HL-60 (cell line): ENCODE data around the gene CD37.
"Not testable (repeated sequence)": the region's sequence is repeated elsewhere in the genome, so short reads cannot be mapped to it uniquely, and the experiment has no call there.

ENCODE experiments used
- DNase-seq, 2 experiments: peaks; one replicate each; pipeline ENCODE4 v3.0.0-alpha.2; 2010 to 2020; ENCODE audit warnings: low read depth in 1 of 2, low spot score in 1 of 2
- H3K27ac ChIP-seq: fragments of 250-450 bp; sonication (Bioruptor Pico); replicated peaks from 2 replicates; pipeline ENCODE4 v1.5.1; 2020; ENCODE audit warnings: mild to moderate bottlenecking, moderate library complexity
- H3K27me3 ChIP-seq: fragments of 250-450 bp; sonication (Bioruptor Pico); 2 replicates; pipeline ENCODE4 v1.5.1; 2021; ENCODE audit warnings: mild to moderate bottlenecking, moderate library complexity; ENCODE audit not compliant: insufficient read depth, poor library complexity, severe bottlenecking
- H3K4me3 ChIP-seq: replicated peaks from 2 replicates; pipeline ENCODE4 v1.5.1; 2011; ENCODE audit warnings: mild to moderate bottlenecking, control low read depth, low read length; ENCODE audit not compliant: insufficient read depth
- CTCF ChIP-seq: IDR thresholded peaks from one replicate; pipeline ENCODE4 v1.5.1; 2011; ENCODE audit warnings: low read length, control low read depth, inconsistent platforms; ENCODE audit not compliant: insufficient read depth
- GABPA ChIP-seq: IDR thresholded peaks from 2 replicates; pipeline ENCODE4 v1.6.1; 2012; ENCODE audit warnings: low read depth
- POLR2AphosphoS5 ChIP-seq: IDR thresholded peaks from 2 replicates; pipeline ENCODE4 v1.6.1; 2012; ENCODE audit warnings: low read depth
- SPI1 ChIP-seq: IDR thresholded peaks from 2 replicates; pipeline ENCODE4 v1.6.1; 2012; ENCODE audit warnings: low read depth, mild to moderate bottlenecking, borderline replicate concordance
- long read RNA-seq: library from polyadenylated mRNA; unstranded; transcript quantifications from one replicate; pipeline ENCODE4 v2.0.0, GENCODE V29; 2020
- TF ChIP-seq, protein P1 (sequence below): IDR thresholded peaks from 2 replicates; pipeline ENCODE4 v1.6.1; 2012; ENCODE audit warnings: low read depth; ENCODE audit not compliant: insufficient replicate concordance

CD37 gene
- long read RNA-seq, transcript CD37-208 (8 exons, 1,121 nt) = minor isoform, 68 of 1,278 reads
- long read RNA-seq, transcript CD37-204 (7 exons, 1,674 nt) = minor isoform, 97 of 1,278 reads
- long read RNA-seq, transcript CD37-201 (8 exons, 1,265 nt) = major isoform, 935 of 1,278 reads
- long read RNA-seq, transcript CD37-203 (8 exons, 1,204 nt) = minor isoform, 47 of 1,278 reads
- long read RNA-seq, partial matches to known transcripts = 46 of 1,278 reads
- long read RNA-seq, other reads (novel, unspliced or antisense) = 82 of 1,278 reads

GRCh38 chr19:49335071-49335783 is at the start of gene CD37:
CD37 (plus strand) TSS chr19:49335406; CDS start chr19:49335541, 135 bp downstream.
- no peaks in the 10 kb centered on the region for H3K27me3 ChIP-seq
- H3K4me3 ChIP-seq = peak within 1 kb of the TSS; percentile 47
- TF ChIP-seq, protein P1, sequence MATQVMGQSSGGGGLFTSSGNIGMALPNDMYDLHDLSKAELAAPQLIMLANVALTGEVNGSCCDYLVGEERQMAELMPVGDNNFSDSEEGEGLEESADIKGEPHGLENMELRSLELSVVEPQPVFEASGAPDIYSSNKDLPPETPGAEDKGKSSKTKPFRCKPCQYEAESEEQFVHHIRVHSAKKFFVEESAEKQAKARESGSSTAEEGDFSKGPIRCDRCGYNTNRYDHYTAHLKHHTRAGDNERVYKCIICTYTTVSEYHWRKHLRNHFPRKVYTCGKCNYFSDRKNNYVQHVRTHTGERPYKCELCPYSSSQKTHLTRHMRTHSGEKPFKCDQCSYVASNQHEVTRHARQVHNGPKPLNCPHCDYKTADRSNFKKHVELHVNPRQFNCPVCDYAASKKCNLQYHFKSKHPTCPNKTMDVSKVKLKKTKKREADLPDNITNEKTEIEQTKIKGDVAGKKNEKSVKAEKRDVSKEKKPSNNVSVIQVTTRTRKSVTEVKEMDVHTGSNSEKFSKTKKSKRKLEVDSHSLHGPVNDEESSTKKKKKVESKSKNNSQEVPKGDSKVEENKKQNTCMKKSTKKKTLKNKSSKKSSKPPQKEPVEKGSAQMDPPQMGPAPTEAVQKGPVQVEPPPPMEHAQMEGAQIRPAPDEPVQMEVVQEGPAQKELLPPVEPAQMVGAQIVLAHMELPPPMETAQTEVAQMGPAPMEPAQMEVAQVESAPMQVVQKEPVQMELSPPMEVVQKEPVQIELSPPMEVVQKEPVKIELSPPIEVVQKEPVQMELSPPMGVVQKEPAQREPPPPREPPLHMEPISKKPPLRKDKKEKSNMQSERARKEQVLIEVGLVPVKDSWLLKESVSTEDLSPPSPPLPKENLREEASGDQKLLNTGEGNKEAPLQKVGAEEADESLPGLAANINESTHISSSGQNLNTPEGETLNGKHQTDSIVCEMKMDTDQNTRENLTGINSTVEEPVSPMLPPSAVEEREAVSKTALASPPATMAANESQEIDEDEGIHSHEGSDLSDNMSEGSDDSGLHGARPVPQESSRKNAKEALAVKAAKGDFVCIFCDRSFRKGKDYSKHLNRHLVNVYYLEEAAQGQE = no peak
- peak; percentile 67; the same call in 1 of the 2 replicates for TF ChIP-seq SPI1
- DNase-seq = peak; percentile 60 to 71
- peak within 1 kb of the TSS; percentile 65 for H3K27ac ChIP-seq

GRCh38 chr19:49287141-49287770 is 48.0 kb upstream of the CD37 start:
- no peak overlapping the region for H3K27ac ChIP-seq
- H3K27me3 ChIP-seq = no peaks in the 10 kb centered on the region
- no peak for DNase-seq
- no peak for TF ChIP-seq SPI1
- TF ChIP-seq GABPA = no peak
- TF ChIP-seq, protein P1 = no peak
- TF ChIP-seq POLR2AphosphoS5 = no peak
- no peak for TF ChIP-seq CTCF
- H3K4me3 ChIP-seq = no peak overlapping the region

- H3K27me3 ChIP-seq, H3K27ac ChIP-seq, DNase-seq, H3K4me3 ChIP-seq: not testable (repeated sequence)
Measured at GRCh38 chr19:49288205-49288604, 47.0 kb upstream of the CD37 start.

DNA sequence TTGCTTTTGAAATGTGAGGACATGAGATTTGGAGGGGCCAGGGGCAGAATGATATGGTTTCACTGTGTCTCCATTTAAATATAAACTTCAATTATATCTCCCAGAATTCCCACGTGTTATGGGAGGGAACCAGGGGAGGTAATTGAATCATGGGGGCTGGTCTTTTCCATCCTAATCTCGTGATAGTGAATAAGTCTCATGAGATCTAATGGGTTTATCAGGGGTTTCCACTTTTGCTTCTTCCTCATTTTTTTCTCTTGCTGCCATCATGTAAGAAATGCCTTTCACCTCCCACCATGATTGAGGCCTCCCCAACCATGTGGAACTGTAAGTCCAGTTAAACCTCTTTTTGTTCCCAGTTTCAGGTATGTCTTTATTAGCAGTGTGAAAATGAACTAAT is 45.9 kb upstream of the CD37 start:
- H3K27ac ChIP-seq, DNase-seq, H3K27me3 ChIP-seq, H3K4me3 ChIP-seq: not testable (repeated sequence)

GRCh38 chr19:49290517-49290916 is 44.7 kb upstream of the CD37 start:
- Histone ChIP-seq H3K27me3 (no peaks in the 10 kb centered on the region), H3K4me3 (no peak overlapping the region), H3K27ac (no peak overlapping the region)
- no peak for TF ChIP-seq SPI1
- DNase-seq = no peak
